ENCODE measurements around the gene VWA1. TPM values are rescaled to one million over a fixed set of nuclear protein-coding genes. Genes with fewer than 3 reads are reported as not detected.

VWA1 gene
- total RNA-seq, 2 donors from 2014 or later = 47.1 to 55.5 TPM

Other genes with a start within 250 kb of the VWA1 start
- gene TNFRSF18, start 229.1 kb upstream of the VWA1 start, total RNA-seq = not detected
- gene TNFRSF4, start 221.5 kb upstream of the VWA1 start, total RNA-seq = 1 to 10 TPM in 1 of 2 donors, under 1 TPM in 1; 0.99 to 2.6 TPM
- gene SDF4, start 203.7 kb upstream of the VWA1 start, total RNA-seq = 10 to 100 TPM; 89.2 to 97.6 TPM
- gene B3GALT6, start 203.5 kb upstream of the VWA1 start, total RNA-seq = 10 to 100 TPM; 18.4 to 35.6 TPM
- gene C1QTNF12, start 189.0 kb upstream of the VWA1 start, total RNA-seq = not detected
- 10 to 100 TPM; 23.6 to 39.2 TPM for gene UBE2J2, start 161.8 kb upstream of the VWA1 start, total RNA-seq
- gene SCNN1D, start 155.3 kb upstream of the VWA1 start, total RNA-seq = 1 to 10 TPM; 4.0 to 4.2 TPM
- gene ACAP3, start 127.8 kb upstream of the VWA1 start, total RNA-seq = 10 to 100 TPM; 37.9 to 53.7 TPM
- 10 to 100 TPM; 20.2 to 20.8 TPM for gene PUSL1, start 127.1 kb upstream of the VWA1 start, total RNA-seq
- 100 to 1,000 TPM in 1 of 2 donors, 10 to 100 TPM in 1; 89.0 to 189 TPM for gene INTS11, start 111.0 kb upstream of the VWA1 start, total RNA-seq
- 10 to 100 TPM; 15.6 to 33.0 TPM for gene CPTP, start 110.9 kb upstream of the VWA1 start, total RNA-seq
- gene TAS1R3, start 104.4 kb upstream of the VWA1 start, total RNA-seq = under 1 TPM in 1 of 2 donors, not detected in 1; 0.26 TPM
- 10 to 100 TPM; 58.1 to 84.4 TPM for gene DVL1, start 86.3 kb upstream of the VWA1 start, total RNA-seq
- gene MXRA8, start 77.1 kb upstream of the VWA1 start, total RNA-seq = 10 to 100 TPM; 23.3 to 48.5 TPM
- 10 to 100 TPM; 79.4 to 93.7 TPM for gene AURKAIP1, start 60.5 kb upstream of the VWA1 start, total RNA-seq
- gene CCNL2, start 36.4 kb upstream of the VWA1 start, total RNA-seq = 100 to 1,000 TPM; 225 to 246 TPM
- gene MRPL20, start 28.4 kb upstream of the VWA1 start, total RNA-seq = 10 to 100 TPM; 72.8 to 85.9 TPM
- 10 to 100 TPM; 11.2 to 15.5 TPM for gene ANKRD65, start 14.4 kb upstream of the VWA1 start, total RNA-seq
- gene ATAD3C, start 14.0 kb downstream of the VWA1 start, total RNA-seq = 1 to 10 TPM; 1.6 to 2.3 TPM
- gene ATAD3B, start 36.1 kb downstream of the VWA1 start, total RNA-seq = 10 to 100 TPM; 16.6 to 37.2 TPM
- gene ATAD3A, start 76.5 kb downstream of the VWA1 start, total RNA-seq = 10 to 100 TPM; 15.8 to 20.8 TPM
- 1 to 10 TPM; 1.0 to 3.6 TPM for gene TMEM240, start 104.9 kb downstream of the VWA1 start, total RNA-seq
- 100 to 1,000 TPM in 1 of 2 donors, 10 to 100 TPM in 1; 82.1 to 113 TPM for gene SSU72, start 139.2 kb downstream of the VWA1 start, total RNA-seq
- 1 to 10 TPM; 1.3 to 2.3 TPM for gene FNDC10, start 164.4 kb downstream of the VWA1 start, total RNA-seq
- 100 to 1,000 TPM in 1 of 2 donors, 10 to 100 TPM in 1; 57.6 to 101 TPM for gene MIB2, start 179.8 kb downstream of the VWA1 start, total RNA-seq
- gene MMP23B, start 196.5 kb downstream of the VWA1 start, total RNA-seq = 1 to 10 TPM in 1 of 2 donors, under 1 TPM in 1; 0.99 to 1.8 TPM
- gene CDK11B, start 223.3 kb downstream of the VWA1 start, total RNA-seq = 10 to 100 TPM; 14.5 to 45.5 TPM